Suprapubic skin (tissue), 4 donors: ENCODE results near the gene PUSL1.

Experiments used
- CTCF ChIP-seq, 2 donors: fragments of 200-600 bp in 1 of 2; fragments of 450-650 bp in 1 of 2; sonication (generic) in 1 of 2; IDR thresholded peaks; one replicate each; pipeline ENCODE4 v1.5.1; 2016 to 2019; ENCODE audit warnings: antibody characterized with exemption in 2 of 2, mild to moderate bottlenecking in 1 of 2, moderate library complexity in 1 of 2
- EP300 ChIP-seq: sonication (generic); formaldehyde crosslinking; IDR thresholded peaks from one replicate; pipeline ENCODE4 v1.6.1; 2017; ENCODE audit warnings: antibody characterized with exemption
- POLR2A ChIP-seq, 2 donors: fragments of 450-650 bp; IDR thresholded peaks; one replicate each; pipeline ENCODE4 v1.6.1; 2017; ENCODE audit warnings: antibody characterized with exemption in 2 of 2, mild to moderate bottlenecking in 2 of 2, moderate library complexity in 2 of 2
- POLR2AphosphoS5 ChIP-seq, 3 donors: sonication (generic); formaldehyde crosslinking; IDR thresholded peaks; one replicate each; pipeline ENCODE4 v1.6.1; 2017; ENCODE audit warnings: antibody characterized with exemption in 3 of 3

DNA sequence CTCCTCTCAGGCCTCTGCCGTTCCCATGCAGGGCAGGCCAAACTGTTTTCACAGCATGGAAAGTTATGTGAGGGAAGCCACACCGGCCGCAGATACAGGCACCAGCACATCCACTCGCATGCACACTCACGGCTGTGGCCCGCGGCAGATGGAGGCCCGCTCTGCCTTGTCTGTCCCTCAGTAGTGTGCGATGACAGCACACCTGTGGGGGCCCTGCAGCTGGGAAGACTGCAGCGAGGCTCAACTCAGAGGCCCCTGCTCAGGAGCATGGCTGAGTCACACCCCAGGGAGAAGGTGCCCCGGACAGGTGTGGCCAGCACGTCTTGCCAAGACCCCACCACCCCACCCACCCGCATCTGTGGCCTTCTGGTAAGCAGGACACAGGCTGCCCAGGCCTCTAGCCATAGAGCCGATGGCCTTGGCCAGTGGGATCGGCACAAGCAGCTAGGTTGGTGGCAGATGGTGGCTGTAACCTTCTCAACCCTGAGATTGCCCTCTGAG lies 33.4 kb upstream of the PUSL1 start:
- TF ChIP-seq CTCF (IDR thresholded peaks at IDR 0.05) (no peak), POLR2A (IDR thresholded peaks at IDR 0.05) (no peak), POLR2AphosphoS5 (IDR thresholded peaks at IDR 0.05) (no peak), EP300 (no peak)
